Ishikawa (cell line): ENCODE data around the gene CCL17.

Source experiments
- CREB1 ChIP-seq: IDR thresholded peaks from 2 replicates; pipeline ENCODE4 v1.6.1; 2012; ENCODE audit warnings: low read depth
- EGR1 ChIP-seq: IDR thresholded peaks from 2 replicates; pipeline ENCODE4 v1.6.1; 2012
- RAD21 ChIP-seq: IDR thresholded peaks from 2 replicates; pipeline ENCODE4 v1.6.1; 2012; ENCODE audit warnings: low read depth
- TAF1 ChIP-seq: IDR thresholded peaks from 2 replicates; pipeline ENCODE4 v1.6.1; 2012; ENCODE audit warnings: low read depth, mild to moderate bottlenecking
- TF ChIP-seq, protein P1 (sequence below): IDR thresholded peaks from 2 replicates; pipeline ENCODE4 v1.6.1; 2012; ENCODE audit warnings: low read depth, mild to moderate bottlenecking

DNA sequence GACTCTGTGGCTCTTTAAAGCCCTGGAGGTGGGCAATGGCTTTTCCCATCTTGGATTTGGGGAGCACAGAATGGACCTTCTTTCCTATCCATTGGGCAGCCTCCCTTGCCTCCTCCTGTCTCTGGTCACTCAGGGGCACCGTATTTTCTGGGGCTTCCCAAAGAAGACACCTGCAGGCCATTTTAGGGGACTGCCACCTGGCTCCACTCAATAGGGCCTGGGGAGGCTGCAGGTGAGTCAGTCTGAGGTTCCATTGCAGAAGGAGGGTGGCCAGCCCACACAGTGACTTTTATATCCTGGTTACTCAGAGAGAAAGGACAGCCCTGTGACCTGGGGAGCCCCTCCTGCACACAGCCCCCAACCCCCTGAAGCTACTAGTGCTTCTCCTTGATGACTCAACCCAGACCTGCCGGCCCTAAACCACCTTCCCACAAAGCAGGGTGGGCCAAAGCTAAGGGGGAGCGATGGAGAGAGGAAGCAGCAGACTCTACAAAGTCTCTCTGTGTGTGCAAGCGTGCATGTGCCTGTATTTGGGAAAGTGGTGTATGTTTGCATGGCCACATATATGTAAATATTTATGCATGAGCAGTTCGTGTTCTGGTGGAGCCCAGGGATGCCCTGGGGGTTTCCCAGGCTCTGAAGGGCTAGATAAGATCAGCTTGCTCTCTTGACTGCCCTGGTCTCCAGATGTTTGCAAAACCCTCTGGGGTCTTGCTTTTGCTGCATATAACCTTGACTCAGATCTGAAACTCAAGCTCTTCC lies 27.3 kb upstream of the CCL17 start:
- TF ChIP-seq RAD21 (no peak), CREB1 (no peak), EGR1 (no peak), TAF1 (no peak)
- TF ChIP-seq, protein P1, sequence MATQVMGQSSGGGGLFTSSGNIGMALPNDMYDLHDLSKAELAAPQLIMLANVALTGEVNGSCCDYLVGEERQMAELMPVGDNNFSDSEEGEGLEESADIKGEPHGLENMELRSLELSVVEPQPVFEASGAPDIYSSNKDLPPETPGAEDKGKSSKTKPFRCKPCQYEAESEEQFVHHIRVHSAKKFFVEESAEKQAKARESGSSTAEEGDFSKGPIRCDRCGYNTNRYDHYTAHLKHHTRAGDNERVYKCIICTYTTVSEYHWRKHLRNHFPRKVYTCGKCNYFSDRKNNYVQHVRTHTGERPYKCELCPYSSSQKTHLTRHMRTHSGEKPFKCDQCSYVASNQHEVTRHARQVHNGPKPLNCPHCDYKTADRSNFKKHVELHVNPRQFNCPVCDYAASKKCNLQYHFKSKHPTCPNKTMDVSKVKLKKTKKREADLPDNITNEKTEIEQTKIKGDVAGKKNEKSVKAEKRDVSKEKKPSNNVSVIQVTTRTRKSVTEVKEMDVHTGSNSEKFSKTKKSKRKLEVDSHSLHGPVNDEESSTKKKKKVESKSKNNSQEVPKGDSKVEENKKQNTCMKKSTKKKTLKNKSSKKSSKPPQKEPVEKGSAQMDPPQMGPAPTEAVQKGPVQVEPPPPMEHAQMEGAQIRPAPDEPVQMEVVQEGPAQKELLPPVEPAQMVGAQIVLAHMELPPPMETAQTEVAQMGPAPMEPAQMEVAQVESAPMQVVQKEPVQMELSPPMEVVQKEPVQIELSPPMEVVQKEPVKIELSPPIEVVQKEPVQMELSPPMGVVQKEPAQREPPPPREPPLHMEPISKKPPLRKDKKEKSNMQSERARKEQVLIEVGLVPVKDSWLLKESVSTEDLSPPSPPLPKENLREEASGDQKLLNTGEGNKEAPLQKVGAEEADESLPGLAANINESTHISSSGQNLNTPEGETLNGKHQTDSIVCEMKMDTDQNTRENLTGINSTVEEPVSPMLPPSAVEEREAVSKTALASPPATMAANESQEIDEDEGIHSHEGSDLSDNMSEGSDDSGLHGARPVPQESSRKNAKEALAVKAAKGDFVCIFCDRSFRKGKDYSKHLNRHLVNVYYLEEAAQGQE: no peak
